Small intestine (tissue), 16 donors: ENCODE results near the gene PCNX2. TPM values are rescaled to one million over a fixed set of nuclear protein-coding genes. Genes with fewer than 3 reads are reported as not detected.

Experiments used
- DNase-seq, 2 donors: peaks; one replicate each; pipeline versions ENCODE4 v3.0.0 to v3.0.0-alpha.2; 2013
- FAIRE-seq: peaks from 2 replicates; lab custom pipeline; 2012; peaks lifted over from hg19 to GRCh38; lab: Jason Lieb, UNC
- H3K27ac ChIP-seq, 3 donors: one replicate each; pipeline ENCODE4 v1.5.1; 2013; ENCODE audit warnings: low read length in 2 of 3, mild to moderate bottlenecking in 2 of 3, control low read depth in 1 of 3, inconsistent platforms in 1 of 3, low read depth in 1 of 3, moderate library complexity in 1 of 3
- H3K27me3 ChIP-seq, 3 donors: one replicate each; pipeline ENCODE4 v1.6.1; 2013; ENCODE audit warnings: low read length in 3 of 3, inconsistent platforms in 1 of 3; ENCODE audit not compliant: control insufficient read depth in 3 of 3, insufficient read depth in 3 of 3
- H3K36me3 ChIP-seq, 3 donors: one replicate each; pipeline ENCODE4 v1.6.1; 2013; ENCODE audit warnings: low read length in 3 of 3, inconsistent platforms in 1 of 3, low read depth in 1 of 3, mild to moderate bottlenecking in 1 of 3, moderate library complexity in 1 of 3; ENCODE audit not compliant: control insufficient read depth in 3 of 3, insufficient read depth in 2 of 3
- H3K4me1 ChIP-seq, 3 donors: one replicate each; pipeline ENCODE4 v1.6.1; 2013; ENCODE audit warnings: low read length in 2 of 3, inconsistent platforms in 1 of 3, low read depth in 1 of 3, mild to moderate bottlenecking in 1 of 3, moderate library complexity in 1 of 3; ENCODE audit not compliant: control insufficient read depth in 3 of 3, insufficient read depth in 2 of 3
- H3K4me3 ChIP-seq, 3 donors: one replicate each; pipeline ENCODE4 v1.5.1; 2013; ENCODE audit warnings: low read length in 3 of 3, control low read depth in 1 of 3, inconsistent platforms in 1 of 3, low read depth in 1 of 3, mild to moderate bottlenecking in 1 of 3, moderate library complexity in 1 of 3
- H3K9me3 ChIP-seq, 2 donors: one replicate each; pipeline ENCODE4 v1.6.1; 2013; ENCODE audit warnings: low read depth in 1 of 2, low read length in 1 of 2; ENCODE audit not compliant: control insufficient read depth in 2 of 2, insufficient read depth in 1 of 2
- WGBS, 3 donors: extraction: QIAGEN DNeasy Blood & Tissue Kit; methylation state at CpG; one replicate each; pipeline ENCODE4 v1.1.7; 2013; 5-methylcytosine and 5-hydroxymethylcytosine counted together
- long read RNA-seq, 10 donors: transcript quantifications; one replicate each; lab custom pipeline, GENCODE V29; 2026
- polyA plus RNA-seq, 4 donors: library from polyadenylated mRNA; stranded (reverse) in 3 of 4; unstranded in 1 of 4; fragments of 200-250 nt in 3 of 4; fragments of 120-200 nt in 1 of 4; gene quantifications; one replicate each; pipeline versions ENCODE4 v1.2.1 to v1.2.3, GENCODE V29; 2013
- donor health status: healthy with polysubstance abuse.
- donor health status: control.
- donor health status: control.
- donor health status: Bipolar disorder and iron deficiency.
- donor health status: healthy.

Gene PCNX2, protein sequence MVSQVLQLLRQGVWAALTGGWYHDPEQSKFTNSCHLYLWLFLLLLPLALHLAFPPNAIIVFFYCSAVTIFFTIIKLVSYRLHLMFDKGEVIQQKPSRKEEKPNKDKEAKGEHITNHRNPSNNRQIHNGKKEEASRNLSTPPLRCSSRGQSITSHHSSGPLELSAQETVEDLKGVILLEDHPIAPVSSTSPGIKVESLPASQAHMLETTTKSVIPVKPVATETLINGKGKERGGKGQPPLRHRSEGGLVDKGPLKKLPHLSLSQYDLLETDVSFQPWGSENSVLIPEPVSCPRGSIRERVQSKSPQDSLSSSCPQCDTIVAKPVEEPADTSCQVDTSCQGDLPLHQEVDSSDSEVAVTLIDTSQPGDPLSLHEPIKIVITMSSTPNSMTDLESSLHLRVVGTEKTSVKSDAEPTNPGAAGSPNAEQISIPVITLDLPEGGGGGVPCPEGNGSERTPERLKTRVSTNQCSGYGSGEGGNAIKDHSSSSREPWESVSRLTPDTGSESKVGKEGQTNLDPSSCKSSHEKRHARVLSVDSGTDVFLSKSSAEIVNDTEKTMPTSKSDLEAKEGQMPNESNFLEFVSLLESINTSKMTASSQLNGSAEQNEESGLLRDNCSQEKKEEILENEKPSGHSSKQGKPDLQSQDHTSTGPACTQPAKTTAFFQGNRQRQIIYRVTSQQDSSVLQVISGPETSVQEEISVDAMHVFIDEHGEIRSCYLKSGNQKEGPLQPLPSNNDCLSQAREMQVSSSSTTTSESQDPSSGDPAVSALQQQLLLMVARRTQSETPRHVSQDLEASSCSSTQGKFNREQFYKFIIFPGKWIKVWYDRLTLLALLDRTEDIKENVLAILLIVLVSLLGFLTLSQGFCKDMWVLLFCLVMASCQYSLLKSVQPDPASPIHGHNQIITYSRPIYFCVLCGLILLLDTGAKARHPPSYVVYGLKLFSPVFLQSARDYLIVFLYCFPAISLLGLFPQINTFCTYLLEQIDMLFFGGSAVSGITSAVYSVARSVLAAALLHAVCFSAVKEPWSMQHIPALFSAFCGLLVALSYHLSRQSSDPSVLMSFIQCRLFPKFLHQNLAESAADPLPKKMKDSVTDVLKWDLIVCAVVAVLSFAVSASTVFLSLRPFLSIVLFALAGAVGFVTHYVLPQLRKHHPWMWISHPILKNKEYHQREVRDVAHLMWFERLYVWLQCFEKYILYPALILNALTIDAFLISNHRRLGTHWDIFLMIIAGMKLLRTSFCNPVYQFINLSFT (N-terminal part only)
- 10 to 100 TPM in 1 of 4 donors, 1 to 10 TPM in 3; 1.3 to 18.1 (median 5.1) TPM for polyA plus RNA-seq
- long read RNA-seq, donor 1, result 0 reads
- long read RNA-seq, donor 2, full-length matches to known transcripts, result 1 of 1 reads
- long read RNA-seq, donor 2, partial matches to known transcripts, result 0 of 1 reads
- long read RNA-seq, donor 2, other reads (novel, unspliced or antisense), result 0 of 1 reads
- long read RNA-seq, donor 3, result 0 reads
- long read RNA-seq, donor 4, result 0 reads
- long read RNA-seq, donor 5, result 0 reads
- long read RNA-seq, donor 6, result 0 reads
- long read RNA-seq, donor 7, result 0 reads
- long read RNA-seq, donor 8, result 0 reads
- long read RNA-seq, donor 9, result 0 reads
- long read RNA-seq, donor 10, result 0 reads

GRCh38 chr1:233295237-233295974 is at the start of gene PCNX2:
PCNX2 (minus strand) TSS chr1:233295725; CDS start chr1:233295478, 247 bp downstream.
- FAIRE-seq (no peak), DNase-seq (peak; percentile 61 to 80)
- Histone ChIP-seq H3K4me1 (peaks cover 0 to 7% (median 0%) of the 10 kb centered on the region in 3 donors), H3K9me3 (no peaks in the 10 kb centered on the region), H3K27ac (peak within 1 kb of the TSS in 2 of 3 donors; percentile 43 to 74), H3K4me3 (peak within 1 kb of the TSS; percentile 55 to 83 (median 65)), H3K36me3 (no peaks in the 10 kb centered on the region), H3K27me3 (peaks cover 0 to 2% (median 0%) of the 10 kb centered on the region in 3 donors)
- 1% methylated on average over 44 to 54 of the region's 54 CpGs for WGBS, 3 donors

DNA sequence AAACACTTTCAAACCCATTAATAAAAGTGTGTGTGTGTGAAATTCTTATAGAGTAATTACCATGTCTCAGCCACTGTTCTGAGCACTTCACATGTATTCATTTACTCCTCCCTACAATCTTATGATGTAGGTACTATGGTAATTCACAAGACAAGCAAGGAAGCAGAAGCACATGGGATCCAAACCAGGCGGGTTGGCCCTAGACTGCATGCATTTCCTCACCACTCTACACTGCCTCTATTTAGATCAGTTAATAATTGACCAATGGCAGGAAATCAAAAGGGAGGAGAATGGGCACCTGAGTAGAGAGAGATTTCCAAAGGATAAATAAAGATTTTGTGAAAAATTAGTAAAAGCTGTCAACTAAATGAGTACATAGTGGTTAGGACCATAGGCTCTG is 47.7 kb upstream of the PCNX2 start:
- 11 to 57% (median 30%) methylated on average over 1 of the region's 1 CpG for WGBS, 3 donors

DNA sequence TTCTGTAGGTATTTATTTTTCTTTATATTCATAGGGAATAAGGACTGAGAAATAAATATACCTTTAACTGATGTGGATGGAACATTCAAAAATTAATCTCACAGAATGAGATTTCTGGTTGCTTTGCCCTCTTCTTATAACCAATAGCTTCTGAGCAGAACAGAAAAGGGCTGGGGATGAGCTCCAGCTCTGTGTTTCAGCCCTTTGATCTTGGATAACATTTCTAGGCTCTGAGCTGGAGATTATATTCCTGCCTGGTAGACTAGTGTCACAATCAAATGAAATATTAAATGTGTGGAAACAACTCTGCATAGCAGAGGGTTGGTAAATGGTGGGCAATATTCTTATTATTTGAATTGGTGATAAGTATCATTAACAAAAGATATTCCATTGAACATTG is 46.6 kb upstream of the PCNX2 start:
- DNase-seq (no peak), FAIRE-seq (no peak)
- H3K4me3 ChIP-seq, result no peak overlapping the region
- no peaks in the 10 kb centered on the region for H3K36me3 ChIP-seq
- no peak overlapping the region for H3K27ac ChIP-seq
- H3K9me3 ChIP-seq, result no peaks in the 10 kb centered on the region
- peaks cover 0 to 7% (median 6%) of the 10 kb centered on the region in 3 donors for H3K4me1 ChIP-seq
- H3K27me3 ChIP-seq, result no peaks in the 10 kb centered on the region

More for the DNA sequence above, 47.7 kb upstream of the PCNX2 start:
- no peaks in the 10 kb centered on the region for H3K27me3 ChIP-seq
- FAIRE-seq, result no peak
- no peaks in the 10 kb centered on the region for H3K9me3 ChIP-seq
- peak in 1 of 2 donors; percentile 76 for DNase-seq
- H3K4me3 ChIP-seq, result no peak overlapping the region
- peaks cover 0 to 6% (median 5%) of the 10 kb centered on the region in 3 donors for H3K4me1 ChIP-seq
- H3K36me3 ChIP-seq, result no peaks in the 10 kb centered on the region
- H3K27ac ChIP-seq, result no peak overlapping the region

DNA sequence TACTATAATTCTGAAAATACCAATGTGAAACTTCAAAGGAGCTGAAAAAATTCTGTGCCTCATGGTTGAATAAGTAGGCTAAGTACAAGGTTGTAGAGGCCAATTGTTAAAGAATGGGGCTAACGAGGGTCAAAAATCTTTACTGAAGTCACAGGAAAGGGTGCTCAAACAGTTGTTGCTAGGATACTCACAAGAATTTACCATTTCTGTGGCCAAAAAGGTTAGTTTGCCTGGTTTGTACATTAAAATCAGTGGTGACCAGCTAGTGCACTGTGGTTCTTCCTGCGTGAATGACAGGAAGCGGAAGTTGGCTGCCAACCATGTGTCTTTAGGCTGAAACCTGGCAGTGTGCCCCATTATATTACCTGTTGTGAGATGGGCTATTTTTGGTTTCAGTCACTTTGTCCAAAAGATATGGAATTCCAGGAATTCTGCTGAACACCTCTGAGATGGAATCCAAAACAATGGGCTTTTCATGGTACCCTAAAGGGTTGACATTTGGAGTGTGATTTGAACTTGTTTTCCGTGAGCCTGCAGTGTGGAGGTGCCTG is 45.5 kb upstream of the PCNX2 start:
- Histone ChIP-seq H3K9me3 (no peaks in the 10 kb centered on the region), H3K27me3 (no peaks in the 10 kb centered on the region), H3K4me3 (no peak overlapping the region), H3K27ac (no peak overlapping the region), H3K4me1 (peaks cover 0 to 7% (median 6%) of the 10 kb centered on the region in 3 donors), H3K36me3 (no peaks in the 10 kb centered on the region)
- DNase-seq (no peak), FAIRE-seq (no peak)
- 40 to 62% (median 54%) methylated on average over 4 of the region's 4 CpGs for WGBS, 3 donors

- Histone ChIP-seq H3K4me3 (no peak overlapping the region), H3K27me3 (no peaks in the 10 kb centered on the region), H3K27ac (no peak overlapping the region), H3K36me3 (no peaks in the 10 kb centered on the region), H3K9me3 (no peaks in the 10 kb centered on the region), H3K4me1 (peaks cover 0 to 7% (median 7%) of the 10 kb centered on the region in 3 donors)
- WGBS, 3 donors, result 52 to 84% (median 61%) methylated on average over 3 of the region's 3 CpGs
- DNase-seq (peak in 1 of 2 donors; percentile 83), FAIRE-seq (no peak)
These were observed 44.6 kb upstream of the PCNX2 start for GRCh38 chr1:233340031-233340555.

DNA sequence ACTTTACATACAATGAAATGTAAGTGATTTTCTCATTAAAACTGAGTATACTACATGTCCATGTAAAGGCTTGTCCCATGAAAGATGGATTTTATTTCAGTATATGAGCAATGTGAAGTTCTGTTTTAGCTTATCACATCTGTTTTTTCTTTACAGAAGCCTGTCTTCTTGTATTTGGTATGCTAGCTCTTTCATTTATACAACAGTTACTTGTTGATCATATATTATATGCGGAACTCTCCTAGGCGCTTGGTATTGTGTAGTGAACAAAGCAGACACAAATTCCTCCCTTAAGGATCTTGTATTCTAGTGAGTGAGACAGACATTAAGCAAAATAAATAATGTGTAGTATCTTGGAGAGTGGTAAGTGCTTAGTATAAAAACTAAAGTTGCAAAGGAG is 42.6 kb upstream of the PCNX2 start:
- FAIRE-seq, result no peak
- Histone ChIP-seq H3K27ac (peak overlapping the region in 1 of 3 donors; percentile 4), H3K27me3 (no peaks in the 10 kb centered on the region), H3K4me3 (no peak overlapping the region), H3K9me3 (no peaks in the 10 kb centered on the region), H3K36me3 (no peaks in the 10 kb centered on the region), H3K4me1 (peaks cover 0 to 11% (median 9%) of the 10 kb centered on the region in 3 donors)
- no peak for DNase-seq
- 68 to 76% (median 70%) methylated on average over 2 of the region's 2 CpGs for WGBS, 3 donors

GRCh38 chr1:233337505-233337904 is 42.0 kb upstream of the PCNX2 start:
- Histone ChIP-seq H3K27ac (no peak overlapping the region), H3K9me3 (no peaks in the 10 kb centered on the region), H3K36me3 (no peaks in the 10 kb centered on the region), H3K4me1 (peaks cover 0 to 11% (median 9%) of the 10 kb centered on the region in 3 donors), H3K4me3 (no peak overlapping the region), H3K27me3 (no peaks in the 10 kb centered on the region)
- no peak for FAIRE-seq
- peak in 1 of 2 donors; percentile 67 for DNase-seq
- whole genome bisulfite sequencing, 3 donors, result 12 to 56% (median 20%) methylated on average over 3 of the region's 3 CpGs
